ENCODE results near the gene RNF208.

- TF ChIP-seq, protein P1, sequence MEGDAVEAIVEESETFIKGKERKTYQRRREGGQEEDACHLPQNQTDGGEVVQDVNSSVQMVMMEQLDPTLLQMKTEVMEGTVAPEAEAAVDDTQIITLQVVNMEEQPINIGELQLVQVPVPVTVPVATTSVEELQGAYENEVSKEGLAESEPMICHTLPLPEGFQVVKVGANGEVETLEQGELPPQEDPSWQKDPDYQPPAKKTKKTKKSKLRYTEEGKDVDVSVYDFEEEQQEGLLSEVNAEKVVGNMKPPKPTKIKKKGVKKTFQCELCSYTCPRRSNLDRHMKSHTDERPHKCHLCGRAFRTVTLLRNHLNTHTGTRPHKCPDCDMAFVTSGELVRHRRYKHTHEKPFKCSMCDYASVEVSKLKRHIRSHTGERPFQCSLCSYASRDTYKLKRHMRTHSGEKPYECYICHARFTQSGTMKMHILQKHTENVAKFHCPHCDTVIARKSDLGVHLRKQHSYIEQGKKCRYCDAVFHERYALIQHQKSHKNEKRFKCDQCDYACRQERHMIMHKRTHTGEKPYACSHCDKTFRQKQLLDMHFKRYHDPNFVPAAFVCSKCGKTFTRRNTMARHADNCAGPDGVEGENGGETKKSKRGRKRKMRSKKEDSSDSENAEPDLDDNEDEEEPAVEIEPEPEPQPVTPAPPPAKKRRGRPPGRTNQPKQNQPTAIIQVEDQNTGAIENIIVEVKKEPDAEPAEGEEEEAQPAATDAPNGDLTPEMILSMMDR (IDR thresholded peaks at IDR 0.05), result no peak
- TF ChIP-seq ZFX (IDR thresholded peaks at IDR 0.05; ENCODE audit: borderline replicate concordance), result no peak
Measured at GRCh38 chr9:137178939-137179630, 43.0 kb downstream of the RNF208 start.

Data from 22Rv1 (cell line).